Stimulated activated CD4-positive, alpha-beta T cell treated with anti-CD3 and anti-CD28 coated beads, Interleukin-12 subunit alpha, Interleukin-12 subunit beta, amount 100 ng/mL, for 4 hours (primary cell): ENCODE measurements around the gene CHADL.

ENCODE experiments used
- DNase-seq: peaks from one replicate; pipeline ENCODE4 v3.0.0-alpha.2; 2020

The CHADL gene

DNA sequence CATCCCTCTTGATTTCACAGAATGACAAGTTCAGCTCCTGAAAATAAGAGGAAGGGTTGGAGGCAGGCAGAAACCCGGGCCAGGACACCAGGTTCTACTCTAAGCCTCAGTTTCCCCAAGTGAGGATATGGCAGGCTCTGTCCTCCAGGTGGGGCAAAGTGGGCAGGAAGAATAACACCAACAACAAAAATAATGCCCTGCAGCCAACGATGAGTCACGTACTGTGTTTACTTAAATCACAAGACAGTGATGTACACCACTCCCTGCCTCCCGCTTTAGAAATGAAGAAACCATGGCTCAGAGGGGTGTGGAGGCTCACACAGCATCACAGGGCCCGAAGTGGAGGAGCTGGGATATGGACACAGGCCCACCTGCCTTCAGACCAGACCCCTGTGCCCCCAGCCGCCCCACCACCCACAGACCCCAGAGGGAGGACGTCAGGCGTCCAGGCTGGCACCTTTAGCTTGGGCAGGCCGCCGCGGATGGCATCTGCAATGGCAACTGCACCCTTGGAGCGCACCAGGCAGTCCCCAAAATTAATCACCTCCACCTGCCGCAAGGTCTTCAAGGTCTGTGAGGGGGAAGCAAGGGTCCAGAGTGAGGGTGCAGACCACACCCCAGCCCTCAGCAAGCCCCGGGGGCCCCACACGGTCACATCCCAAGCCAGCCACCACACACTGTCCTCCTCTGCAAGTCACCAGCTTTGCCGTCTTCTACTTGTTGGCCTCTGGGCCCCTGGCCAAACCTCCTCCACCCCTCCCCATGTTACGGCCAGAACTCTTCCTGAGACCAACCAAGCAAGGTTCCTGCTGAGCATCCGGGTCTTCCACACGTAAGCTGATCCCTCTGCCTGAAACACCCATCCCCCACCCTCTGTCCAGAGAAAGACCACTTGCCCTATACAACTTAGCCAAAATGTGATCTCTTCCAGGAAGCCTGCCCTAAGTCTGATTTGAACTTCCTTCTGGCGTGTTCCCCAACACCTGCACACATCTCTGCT is 15.8 kb upstream of the CHADL start:
- DNase-seq: no peak

DNA sequence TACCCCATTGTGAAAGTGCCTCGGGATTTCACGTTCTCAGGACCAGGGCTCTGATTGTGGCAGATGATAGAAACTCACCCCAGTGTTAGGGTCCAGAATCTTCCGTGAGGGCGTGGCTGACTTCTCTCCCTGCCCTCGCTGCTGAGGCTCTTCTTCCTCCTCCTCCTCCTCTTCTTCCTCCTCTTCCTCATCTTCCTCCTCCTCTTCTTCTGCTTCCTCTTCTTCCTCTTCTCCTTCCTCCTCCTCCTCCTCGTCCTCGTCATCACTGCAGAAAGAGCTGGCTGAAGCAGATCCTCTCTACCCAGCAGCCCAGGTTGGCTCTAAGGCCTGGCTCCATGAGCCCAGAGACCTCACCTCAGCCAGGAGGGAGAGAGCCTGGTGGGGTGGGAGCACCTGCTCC is 13.5 kb upstream of the CHADL start:
- no peak for DNase-seq

DNA sequence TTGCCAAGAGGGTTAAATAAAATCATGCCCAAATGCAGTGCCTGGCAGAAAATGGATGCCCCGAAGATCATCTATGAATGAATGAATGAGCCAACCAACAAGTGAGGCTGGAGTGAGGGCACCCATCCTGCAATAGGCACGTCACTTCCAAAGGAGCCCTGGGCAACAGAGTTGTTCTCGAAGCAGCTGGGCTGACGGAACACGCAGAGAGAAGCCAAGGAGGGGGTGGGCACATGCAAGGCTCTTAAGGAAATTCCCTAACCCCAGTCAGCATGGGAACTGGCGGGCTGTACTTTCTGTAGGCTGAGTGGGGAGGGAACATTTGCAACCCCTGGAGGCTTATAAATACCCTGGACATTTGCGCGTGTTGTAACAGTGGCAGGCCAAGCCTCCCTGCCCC is 11.6 kb upstream of the CHADL start:
- no peak for DNase-seq

DNA sequence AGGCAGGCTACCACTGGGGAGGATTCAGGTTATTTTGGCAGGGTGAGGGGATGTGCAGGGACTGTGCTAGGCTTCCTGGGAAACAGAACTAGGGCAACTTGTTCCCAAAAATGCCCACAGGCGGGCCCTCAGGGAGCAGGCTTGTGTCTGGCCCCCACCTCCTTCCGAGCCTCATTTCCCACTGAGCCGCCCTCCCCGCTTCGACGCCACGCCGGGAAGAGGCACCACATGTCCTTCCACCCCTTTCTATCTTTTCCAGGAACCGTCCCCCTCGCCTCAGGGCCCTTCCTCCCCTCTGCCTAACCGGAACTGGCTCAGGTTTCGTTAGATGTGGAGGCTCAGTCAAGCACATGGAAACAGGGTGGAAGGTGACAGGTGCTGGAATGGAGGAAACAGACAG is 9.4 kb upstream of the CHADL start:
- DNase-seq: no peak

DNA sequence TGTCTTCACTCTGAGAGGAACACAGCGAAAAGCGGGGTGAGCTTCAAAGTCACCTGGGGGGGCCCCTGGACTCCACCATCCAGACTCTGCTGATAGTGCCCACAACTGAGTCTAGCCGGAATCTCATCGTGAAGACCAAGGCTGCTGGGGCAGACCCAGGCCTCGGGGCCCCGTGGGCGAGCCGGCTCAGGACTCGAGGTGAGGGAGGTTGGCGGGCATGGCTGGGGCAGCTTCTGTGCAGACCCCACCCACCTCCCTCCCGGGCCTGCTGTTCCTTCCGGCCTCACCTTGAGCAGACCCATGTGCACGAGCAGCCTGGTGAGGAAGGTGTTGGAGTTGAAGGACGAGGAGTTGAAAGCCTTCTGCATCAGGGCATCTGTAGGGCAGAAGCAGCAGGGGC is 8.7 kb upstream of the CHADL start:
- DNase-seq: no peak

DNA sequence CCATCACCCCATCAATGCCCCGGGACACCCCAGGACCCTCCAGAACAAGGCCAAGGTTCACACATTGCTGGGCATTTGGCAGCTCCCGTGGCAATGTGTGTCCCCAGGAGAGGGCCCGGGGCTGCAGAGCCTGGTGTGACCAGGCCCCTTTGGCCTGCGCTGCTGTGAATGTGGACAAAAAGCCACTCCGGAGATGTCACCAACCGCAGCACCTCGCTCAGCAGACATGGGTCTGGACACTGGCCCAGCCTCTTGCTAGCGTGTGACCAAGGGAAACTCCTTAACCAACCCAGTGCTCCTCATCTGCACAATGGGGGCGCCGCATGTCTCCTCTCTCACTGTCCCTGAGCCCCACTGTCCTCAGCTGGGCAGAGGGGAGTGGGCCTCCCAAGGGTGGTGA is 8.0 kb upstream of the CHADL start:
- DNase-seq: no peak

DNA sequence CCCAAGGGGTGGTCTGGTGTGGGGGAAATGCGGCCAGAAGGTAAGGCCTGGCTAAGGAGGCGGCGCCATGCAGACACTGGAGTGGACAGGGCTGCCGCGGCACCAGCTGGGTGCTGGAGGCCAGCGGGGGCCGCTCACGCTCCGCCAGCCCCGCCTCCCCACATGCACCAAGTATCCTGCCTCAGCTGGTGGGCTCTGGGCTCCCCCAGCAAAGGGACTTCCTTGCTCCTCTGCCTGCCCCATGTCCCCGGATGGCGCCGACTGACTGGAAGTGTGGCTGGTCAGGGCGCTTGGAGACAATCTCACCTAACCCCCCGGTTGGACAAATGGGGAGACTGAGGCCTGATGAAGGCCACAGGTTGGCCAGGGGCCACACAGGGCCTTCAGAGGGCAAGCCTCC is 7.6 kb upstream of the CHADL start:
- no peak for DNase-seq

DNA sequence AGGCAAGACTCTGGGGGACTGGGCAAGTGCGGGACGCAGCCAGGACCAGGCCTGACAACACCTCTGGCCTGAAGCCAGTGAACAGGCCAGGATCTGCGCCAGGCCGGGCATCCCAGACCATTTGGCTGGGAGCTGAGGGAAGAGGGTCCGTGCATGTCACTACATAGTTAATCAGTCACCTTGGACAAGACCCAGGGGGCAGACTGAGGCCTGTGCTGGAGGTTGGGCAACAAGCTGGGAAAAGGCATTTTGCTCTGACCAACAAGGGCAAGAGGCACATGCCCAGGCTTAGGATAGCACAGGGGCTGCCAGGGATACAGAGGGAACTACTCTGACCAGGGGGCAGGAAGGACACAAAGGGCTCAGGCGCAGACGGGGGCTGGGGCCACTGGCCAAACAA is 7.0 kb upstream of the CHADL start:
- no peak for DNase-seq

DNA sequence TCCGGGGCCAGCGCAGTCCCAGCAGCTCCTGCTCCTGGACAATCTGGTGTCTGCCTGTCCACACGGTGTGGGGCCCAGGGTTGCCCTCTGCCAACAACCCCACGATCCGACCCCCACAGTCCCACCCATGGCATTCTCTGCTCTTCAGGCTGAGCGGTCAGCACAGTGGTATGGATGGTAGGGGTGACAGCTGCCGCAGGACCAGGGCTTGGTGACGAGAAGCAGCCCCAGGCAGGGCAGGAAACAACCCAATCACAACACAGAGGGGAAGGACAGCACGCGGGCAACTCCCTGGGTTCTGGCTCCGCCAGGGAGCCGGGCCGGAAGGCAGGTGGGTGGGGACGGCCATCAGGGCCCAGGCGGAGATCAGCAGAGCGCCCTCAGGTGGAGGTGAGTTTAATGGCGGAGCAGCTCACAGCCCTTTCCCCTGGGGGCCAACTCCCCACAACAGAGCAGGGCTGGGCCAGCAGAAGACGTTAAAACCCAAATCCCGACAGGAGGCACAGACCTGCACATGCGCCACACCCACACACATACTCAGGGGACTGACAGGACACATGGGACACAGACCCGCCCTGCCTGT is 5.3 kb upstream of the CHADL start:
- DNase-seq: no peak

DNA sequence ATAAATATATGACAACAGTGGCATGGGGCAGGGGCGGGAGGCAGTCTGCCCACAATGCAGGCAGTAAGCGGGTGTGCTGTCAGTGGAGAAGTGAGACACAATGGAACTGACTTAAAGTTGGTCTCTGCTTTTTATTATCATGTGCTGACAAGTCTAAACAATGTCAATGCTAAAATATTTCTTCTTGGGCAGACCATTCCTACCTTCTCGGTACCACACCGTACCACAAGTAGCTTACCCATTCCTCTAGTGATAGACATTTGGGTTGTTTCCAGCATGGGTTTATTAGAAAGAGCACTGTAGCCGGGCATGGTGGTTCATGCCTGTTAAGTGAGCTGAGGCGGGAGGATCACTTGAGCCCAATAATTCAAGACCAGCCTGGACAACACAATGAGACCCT is 2.6 kb upstream of the CHADL start:
- DNase-seq: no peak

DNA sequence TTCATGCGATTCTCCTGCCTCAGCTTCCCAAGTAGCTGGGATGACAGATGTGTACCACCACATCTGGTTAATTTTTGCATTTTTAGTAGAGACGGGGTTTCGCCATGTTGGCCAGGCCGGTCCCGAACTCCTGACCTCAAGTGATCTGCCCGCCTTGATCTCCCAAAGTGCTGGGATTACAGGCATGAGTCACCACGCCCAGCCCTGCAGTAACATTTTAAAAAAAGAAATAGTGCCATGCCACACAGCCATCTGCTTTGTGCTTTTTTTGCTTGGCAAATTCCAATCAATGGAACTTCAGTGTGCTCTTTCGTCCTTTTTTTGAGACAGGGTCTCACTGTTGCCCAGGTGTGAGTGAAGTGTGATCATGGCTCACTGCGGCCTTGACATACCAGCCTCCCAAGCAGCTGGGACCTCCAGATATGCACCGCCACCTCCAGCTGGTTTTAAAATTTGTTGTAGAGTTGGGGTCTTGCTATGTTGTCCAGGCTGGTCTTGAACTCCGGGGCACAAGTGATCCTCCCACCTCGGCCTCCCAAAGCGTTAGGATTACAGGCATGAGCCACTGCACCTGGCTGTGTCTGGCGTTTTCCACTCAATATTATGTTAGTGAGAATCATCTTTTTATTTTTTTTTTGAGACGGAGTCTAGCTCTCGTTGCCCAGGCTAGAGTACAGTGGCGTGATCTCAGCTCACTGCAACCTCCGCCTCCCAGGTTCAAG is 1.8 kb upstream of the CHADL start:
- DNase-seq: no peak

DNA sequence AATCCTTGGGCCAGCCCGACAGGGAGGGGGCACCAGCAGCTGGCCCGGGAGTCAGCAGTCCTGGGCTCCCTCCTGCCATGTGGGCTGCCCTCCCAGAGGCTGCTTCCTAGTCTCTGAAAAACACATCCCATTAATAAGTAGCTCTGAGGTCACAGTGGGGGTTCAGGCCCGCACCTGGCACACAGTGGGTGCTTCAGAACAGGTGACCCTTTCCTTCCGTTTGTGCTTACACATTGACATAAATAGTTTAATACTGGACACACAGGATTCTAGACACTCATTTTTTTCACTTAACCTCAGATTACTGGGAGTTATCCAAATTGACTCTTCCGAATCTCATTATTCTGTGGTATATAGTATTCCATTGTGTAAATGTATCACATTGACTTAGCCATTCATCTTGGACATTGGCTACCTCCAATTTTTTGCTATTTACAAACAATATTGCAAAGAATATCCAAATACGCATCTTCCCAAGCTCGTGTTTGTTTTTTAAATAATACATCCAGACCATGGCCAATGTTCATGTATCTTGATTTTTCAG is 474 bp upstream of the CHADL start:
- DNase-seq: no peak

DNA sequence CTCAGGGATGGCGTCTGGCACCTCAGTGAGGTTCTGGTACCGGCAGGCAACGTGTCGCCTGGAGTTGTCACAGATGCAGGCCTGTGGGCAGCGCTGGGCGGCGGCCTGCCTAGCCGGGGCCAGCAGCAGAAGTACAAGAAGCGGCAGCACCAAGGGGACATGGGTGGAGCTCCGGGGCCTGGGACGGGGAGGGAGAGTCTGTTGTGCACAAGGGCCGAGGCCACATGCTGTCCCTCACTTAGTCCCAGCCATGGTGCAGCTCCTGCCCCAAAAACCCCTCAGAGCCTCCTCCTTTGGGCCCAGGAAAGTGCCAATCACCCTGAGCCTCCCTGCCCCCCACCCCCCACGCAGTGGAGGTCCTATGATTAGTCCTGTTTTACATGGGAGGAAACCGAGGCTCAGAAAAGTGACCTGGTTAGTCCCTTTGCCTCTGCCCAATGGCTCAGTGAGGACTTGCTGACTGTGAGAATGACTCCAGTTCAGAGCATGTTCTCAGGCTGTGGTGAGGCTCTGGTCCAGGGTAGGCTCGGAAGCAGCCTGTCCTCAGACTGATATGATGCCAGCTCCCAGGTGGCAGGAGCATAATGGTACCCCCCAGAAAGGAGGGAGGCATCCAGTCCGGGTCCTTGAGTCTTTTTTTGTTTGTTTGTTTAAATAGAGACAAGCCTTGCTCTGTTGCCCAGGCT is 1.1 kb downstream of the CHADL start:
- DNase-seq: no peak

DNA sequence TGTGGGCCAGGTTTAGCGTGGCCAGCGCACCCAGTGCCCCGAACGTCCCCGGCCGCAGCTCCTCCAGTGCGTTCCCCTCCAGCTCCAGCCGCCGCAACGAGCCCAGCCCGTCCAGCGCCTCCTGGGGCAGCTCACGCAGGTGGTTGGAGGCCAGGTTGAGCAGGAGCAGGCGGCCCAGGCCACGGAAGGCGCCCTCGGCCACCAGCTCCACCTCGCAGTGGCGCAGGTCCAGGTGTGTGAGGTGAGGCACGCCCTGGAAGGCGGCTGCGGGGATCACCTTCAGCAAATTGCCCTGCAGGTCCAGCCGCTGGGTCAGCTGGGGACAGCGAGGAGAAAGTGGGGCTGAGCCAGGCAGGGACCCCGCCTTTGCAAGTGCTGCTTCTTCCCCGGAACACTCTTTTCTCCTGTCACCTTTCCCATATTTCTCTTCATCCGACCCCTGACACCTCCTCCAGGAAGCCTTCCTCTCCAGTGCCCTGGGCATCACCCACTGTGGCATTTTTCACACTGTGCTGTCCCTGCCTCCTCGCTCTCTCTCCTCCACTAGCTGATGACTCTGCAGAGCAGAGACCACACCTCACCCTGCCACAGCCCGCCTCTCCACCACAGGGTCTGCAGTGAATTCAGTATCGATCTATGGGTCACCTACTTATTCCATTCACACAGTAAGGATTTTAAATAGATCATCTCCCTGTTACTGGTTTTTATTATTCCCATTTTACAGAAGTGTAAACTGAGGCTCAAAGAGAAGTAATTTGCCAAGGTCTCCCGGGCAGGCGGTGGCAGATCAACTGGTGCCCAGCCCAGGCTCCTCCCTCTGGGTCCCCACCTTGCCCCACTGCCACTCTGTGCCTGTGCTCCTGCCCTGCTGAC is 1.9 kb downstream of the CHADL start:
- no peak for DNase-seq

DNA sequence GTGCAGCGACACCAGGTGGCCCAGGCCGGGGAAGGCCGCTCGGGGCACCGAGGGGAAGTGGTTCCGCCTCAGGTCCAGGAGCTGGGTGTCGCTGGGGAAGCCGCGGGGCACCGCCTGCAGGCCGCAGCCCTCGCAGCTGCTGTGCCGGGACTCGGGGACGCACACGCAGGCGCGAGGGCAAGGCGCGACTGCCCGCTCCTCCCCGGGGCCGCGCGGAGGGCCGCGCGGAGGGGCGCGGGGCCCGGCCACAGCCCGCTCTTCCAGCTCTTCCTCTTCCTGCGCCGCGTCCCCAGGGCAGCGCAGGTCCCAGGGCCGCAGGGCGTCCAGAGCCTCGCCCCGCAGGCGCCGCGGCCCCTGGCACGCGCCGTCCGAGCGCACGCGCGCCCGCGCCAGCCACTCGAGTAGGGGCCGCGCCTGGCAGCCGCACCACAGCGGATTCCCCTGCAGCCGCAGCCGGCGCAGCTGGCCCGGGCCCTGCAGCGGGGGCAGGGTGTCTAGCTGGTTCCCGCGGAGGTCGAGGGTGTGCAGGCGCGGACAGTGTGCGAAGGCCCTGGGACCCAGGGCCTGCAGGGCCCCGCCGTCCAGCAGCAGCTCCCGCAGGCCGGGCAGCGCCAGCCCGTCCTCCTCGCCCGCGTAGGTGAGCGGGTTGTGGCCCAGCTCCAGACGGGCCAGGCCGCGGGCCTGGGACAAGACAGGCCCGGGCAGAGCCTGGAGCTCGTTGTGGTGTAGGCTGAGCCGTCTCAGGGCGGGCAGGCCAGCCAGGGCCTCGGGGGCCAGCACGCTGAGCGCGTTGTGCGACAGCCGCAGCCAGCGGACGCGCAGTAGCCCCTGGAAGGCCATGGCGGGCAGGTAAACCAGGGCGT is 2.8 kb downstream of the CHADL start:
- peak; percentile 75 for DNase-seq

DNA sequence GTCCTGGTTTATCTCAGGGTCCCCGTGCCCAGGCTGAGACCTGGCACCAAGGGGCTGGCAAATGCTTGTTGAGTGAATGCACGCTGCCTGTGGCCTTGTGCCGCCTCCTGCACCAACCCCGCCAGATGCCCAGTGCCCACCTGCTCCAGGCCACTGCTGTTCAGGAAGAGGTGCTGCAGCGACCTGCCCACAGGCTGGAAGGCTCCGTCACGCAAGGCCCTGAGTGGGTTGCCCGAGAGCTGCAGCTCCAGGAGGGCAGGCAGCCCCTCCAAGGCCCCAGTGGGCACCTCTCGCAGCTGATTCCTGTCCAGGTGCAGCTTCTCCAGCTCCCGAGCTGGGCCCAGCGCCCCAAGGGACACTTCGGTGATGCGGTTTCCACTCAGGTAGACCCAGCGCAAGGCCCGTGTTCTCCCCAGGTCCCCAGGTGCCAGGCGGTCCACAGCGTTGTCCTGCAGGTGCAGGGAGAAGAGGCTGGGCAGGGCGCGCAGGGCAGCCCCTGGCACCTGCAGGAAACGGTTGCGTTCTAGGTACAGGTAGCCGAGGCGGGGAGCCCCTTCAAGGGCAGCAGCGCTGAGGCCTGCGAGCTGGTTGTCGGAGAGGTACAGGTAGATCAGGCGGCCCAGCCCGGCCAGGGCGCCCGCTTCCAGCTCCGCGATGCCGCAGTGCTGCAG is 3.6 kb downstream of the CHADL start:
- DNase-seq: no peak

DNA sequence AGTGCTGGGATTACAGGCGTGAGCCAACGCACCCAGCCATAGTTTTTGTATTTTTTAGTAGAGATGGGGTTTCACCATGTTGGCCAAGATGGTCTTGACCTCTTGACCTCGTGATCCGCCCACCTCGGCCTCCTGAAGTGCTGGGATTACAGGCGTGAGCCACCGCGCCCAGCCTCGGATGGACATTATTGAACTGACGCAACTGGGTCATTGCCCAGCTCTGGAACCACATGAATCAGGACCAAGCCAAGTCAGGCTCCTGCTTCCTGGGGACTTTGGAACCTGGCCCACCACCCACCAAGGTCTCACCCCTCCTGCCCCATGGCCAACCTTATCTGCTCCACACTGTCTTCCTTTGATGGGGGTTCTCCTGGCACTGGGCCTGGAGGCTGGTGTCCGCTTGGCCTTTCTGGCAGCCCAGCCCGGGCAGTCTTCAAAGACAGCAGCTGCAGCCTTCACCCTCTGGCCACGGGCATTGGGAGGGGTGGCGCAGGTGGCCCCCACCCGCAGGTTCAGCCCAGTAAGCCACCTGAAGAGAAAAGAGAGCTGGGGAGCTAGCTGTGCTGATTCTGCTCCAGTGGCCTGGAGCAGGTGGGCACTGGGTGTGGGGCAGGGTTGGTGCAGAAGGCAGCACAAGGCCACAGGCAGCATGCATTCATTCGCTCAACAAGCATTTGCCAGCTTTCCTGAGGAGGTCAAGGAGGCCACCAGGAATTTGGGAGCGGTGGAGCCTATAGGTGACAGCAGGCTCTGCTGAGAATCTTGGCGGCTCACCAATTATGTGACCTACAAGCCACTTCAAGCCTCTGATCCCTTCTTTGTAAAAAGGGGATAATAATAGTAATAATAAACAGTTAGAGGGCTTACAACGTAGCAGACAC is 5.7 kb downstream of the CHADL start:
- DNase-seq: no peak

DNA sequence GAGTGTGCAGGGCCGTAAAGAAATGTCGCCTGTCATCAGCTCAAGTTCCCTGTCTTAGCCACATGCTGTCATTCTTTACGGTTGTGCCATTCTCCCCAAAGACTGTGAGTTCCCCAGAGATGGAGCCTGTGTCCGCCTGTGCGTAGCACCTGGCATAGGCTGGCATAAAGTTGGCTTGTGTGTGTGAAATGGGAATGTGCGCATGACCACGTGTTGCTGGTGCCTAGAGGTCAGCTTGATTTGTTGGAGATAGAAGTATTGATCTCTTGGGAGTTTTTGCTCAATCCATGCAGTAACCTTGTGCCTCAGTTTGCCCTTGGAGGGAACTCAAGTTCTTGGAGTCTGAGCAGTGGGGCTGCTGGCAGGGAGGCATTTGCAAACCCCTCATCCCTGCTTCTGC is 9.4 kb downstream of the CHADL start:
- DNase-seq: no peak

DNA sequence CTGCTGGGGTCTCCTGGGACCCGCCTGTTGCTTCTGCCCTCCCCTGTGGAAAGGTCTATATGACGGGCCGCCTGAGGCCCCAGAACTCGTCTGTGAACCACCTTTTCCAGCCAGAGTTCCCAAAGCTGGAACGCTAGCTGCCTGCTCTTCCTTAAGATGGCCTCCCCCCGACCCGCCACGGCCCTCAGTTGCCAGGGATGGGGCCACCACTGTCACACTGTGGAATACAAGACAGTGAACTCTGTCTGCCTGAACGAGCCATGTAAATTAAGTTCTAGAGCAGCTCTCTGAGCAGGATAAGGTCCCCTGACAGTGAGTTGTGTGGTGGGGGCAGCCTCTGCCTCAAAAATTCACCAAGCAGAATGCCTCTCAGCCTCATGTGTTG is 10.3 kb downstream of the CHADL start:
- no peak for DNase-seq
